Trophoblast cell (in vitro differentiated cells and primary cell): ENCODE data around the gene MLYCD.

Experiments used
- DNase-seq, 2 donors: peaks; one replicate each; pipeline ENCODE4 v3.0.0-alpha.2; 2016
- H2AFZ ChIP-seq: 2 replicates; pipeline ENCODE4 v1.6.1; 2013; ENCODE audit warnings: low read length, moderate library complexity, mild to moderate bottlenecking; ENCODE audit not compliant: insufficient read depth, poor library complexity
- H2AK5ac ChIP-seq: 2 replicates; pipeline ENCODE4 v1.6.1; 2013; ENCODE audit warnings: mild to moderate bottlenecking, low read length
- H2BK120ac ChIP-seq: 2 replicates; pipeline ENCODE4 v1.6.1; 2013; ENCODE audit warnings: low read length, mild to moderate bottlenecking, moderate library complexity; ENCODE audit not compliant: insufficient read depth, poor library complexity
- H2BK12ac ChIP-seq: 2 replicates; pipeline ENCODE4 v1.6.1; 2013; ENCODE audit warnings: mild to moderate bottlenecking, low read length, moderate library complexity
- H2BK5ac ChIP-seq: 2 replicates; pipeline ENCODE4 v1.6.1; 2013; ENCODE audit warnings: low read length, low read depth, moderate library complexity, mild to moderate bottlenecking; ENCODE audit not compliant: poor library complexity
- H3K14ac ChIP-seq: 2 replicates; pipeline ENCODE4 v1.6.1; 2013; ENCODE audit warnings: mild to moderate bottlenecking, low read length
- H3K18ac ChIP-seq: 2 replicates; pipeline ENCODE4 v1.6.1; 2013; ENCODE audit warnings: mild to moderate bottlenecking, low read length
- H3K23ac ChIP-seq: 2 replicates; pipeline ENCODE4 v1.6.1; 2013; ENCODE audit warnings: low read length
- H3K27ac ChIP-seq: 2 replicates; pipeline ENCODE4 v1.5.1; 2013; ENCODE audit warnings: low read depth, mild to moderate bottlenecking, inconsistent platforms, low read length, moderate library complexity
- H3K27me3 ChIP-seq: 2 replicates; pipeline ENCODE4 v1.6.1; 2013; ENCODE audit warnings: inconsistent platforms, mild to moderate bottlenecking, low read length, moderate library complexity; ENCODE audit not compliant: insufficient read depth
- H3K36me3 ChIP-seq, 2 experiments: 1 replicate in 1 of 2; 2 replicates in 1 of 2; pipeline ENCODE4 v1.6.1; 2013; ENCODE audit warnings: low read length in 2 of 2, mild to moderate bottlenecking in 2 of 2, moderate library complexity in 1 of 2; ENCODE audit not compliant: insufficient read depth in 2 of 2, control insufficient read depth in 1 of 2
- H3K4ac ChIP-seq: 2 replicates; pipeline ENCODE4 v1.6.1; 2013; ENCODE audit warnings: low read depth, mild to moderate bottlenecking, low read length, moderate library complexity
- H3K4me1 ChIP-seq, 2 experiments: 1 replicate in 1 of 2; 2 replicates in 1 of 2; pipeline ENCODE4 v1.6.1; 2013; ENCODE audit warnings: low read length in 2 of 2, mild to moderate bottlenecking in 2 of 2, moderate library complexity in 1 of 2; ENCODE audit not compliant: insufficient read depth in 2 of 2, control insufficient read depth in 1 of 2
- H3K4me2 ChIP-seq: 2 replicates; pipeline ENCODE4 v1.6.1; 2013; ENCODE audit warnings: inconsistent platforms, mild to moderate bottlenecking, low read length, moderate library complexity
- H3K4me3 ChIP-seq: 2 replicates; pipeline ENCODE4 v1.5.1; 2013; ENCODE audit warnings: mild to moderate bottlenecking, low read depth, low read length, inconsistent platforms
- H3K79me1 ChIP-seq: one replicate; pipeline ENCODE4 v1.6.1; 2013; ENCODE audit warnings: low read length
- H3K79me2 ChIP-seq: 2 replicates; pipeline ENCODE4 v1.6.1; 2013; ENCODE audit warnings: low read length, mild to moderate bottlenecking; ENCODE audit not compliant: control insufficient read depth, insufficient read depth, poor library complexity
- H3K9ac ChIP-seq: 2 replicates; pipeline ENCODE4 v1.6.1; 2013; ENCODE audit warnings: mild to moderate bottlenecking, low read length
- H3K9me3 ChIP-seq: 2 replicates; pipeline ENCODE4 v1.6.1; 2013; ENCODE audit warnings: low read depth, mild to moderate bottlenecking, control low read depth, inconsistent platforms, low read length; ENCODE audit not compliant: insufficient read depth
- H4K12ac ChIP-seq: 2 replicates; pipeline ENCODE4 v1.6.1; 2013; ENCODE audit warnings: low read depth, mild to moderate bottlenecking, low read length, moderate library complexity
- H4K8ac ChIP-seq: 2 replicates; pipeline ENCODE4 v1.6.1; 2013; ENCODE audit warnings: low read depth, mild to moderate bottlenecking, low read length, moderate library complexity
- H4K91ac ChIP-seq: one replicate; pipeline ENCODE4 v1.6.1; 2013; ENCODE audit warnings: low read depth, mild to moderate bottlenecking, low read length, moderate library complexity
- WGBS: extraction: QIAGEN DNeasy Blood & Tissue Kit; methylation state at CpG from one replicate; pipeline ENCODE4 v1.1.7; 2013; ENCODE audit warnings: missing lambda C conversion rate; ENCODE audit not compliant: insufficient read length, insufficient coverage; ENCODE audit errors: extremely low coverage; 5-methylcytosine and 5-hydroxymethylcytosine counted together

The MLYCD gene

GRCh38 chr16:83958846-83959565, 60.1 kb downstream of the MLYCD start:
- Histone ChIP-seq H3K4ac (no peak overlapping the region), H3K18ac (no peak overlapping the region), H3K4me1 (peaks cover 5 to 7% of the 10 kb centered on the region in 2 experiments), H4K91ac (no peak overlapping the region), H3K9ac (no peak overlapping the region), H3K36me3 (no peaks in the 10 kb centered on the region), H4K8ac (no peak overlapping the region), H3K9me3 (no peaks in the 10 kb centered on the region), H3K23ac (no peak overlapping the region), H2BK5ac (no peak overlapping the region), H3K79me1 (no peaks in the 10 kb centered on the region), H2BK120ac (no peak overlapping the region), H3K79me2 (no peaks in the 10 kb centered on the region), H3K14ac (no peak overlapping the region), H3K4me2 (no peak overlapping the region), H2BK12ac (no peak overlapping the region), H3K27me3 (no peaks in the 10 kb centered on the region), H3K27ac (no peak overlapping the region), H2AK5ac (no peak overlapping the region), H4K12ac (no peak overlapping the region), H3K4me3 (no peak overlapping the region), H2AFZ (no peak overlapping the region)
- peak; percentile 6 to 21 for DNase-seq
- WGBS: no CpG with 5 or more reads among the region's 21 CpGs

GRCh38 chr16:83959656-83960434, 60.9 kb downstream of the MLYCD start:
- Histone ChIP-seq H2BK12ac (no peak overlapping the region), H2BK5ac (no peak overlapping the region), H4K8ac (no peak overlapping the region), H3K9me3 (no peaks in the 10 kb centered on the region), H3K27me3 (no peaks in the 10 kb centered on the region), H2AK5ac (no peak overlapping the region), H2AFZ (no peak overlapping the region), H3K79me1 (no peaks in the 10 kb centered on the region), H3K18ac (no peak overlapping the region), H2BK120ac (no peak overlapping the region), H3K36me3 (no peaks in the 10 kb centered on the region), H3K79me2 (no peaks in the 10 kb centered on the region), H3K9ac (no peak overlapping the region), H3K23ac (no peak overlapping the region), H3K4me2 (no peak overlapping the region), H3K27ac (no peak overlapping the region), H3K4me3 (no peak overlapping the region), H3K4ac (no peak overlapping the region), H3K14ac (no peak overlapping the region), H4K91ac (no peak overlapping the region), H4K12ac (no peak overlapping the region), H3K4me1 (peaks cover 1% of the 10 kb centered on the region in 2 experiments)
- no peak for DNase-seq
- WGBS: no CpG with 5 or more reads among the region's 12 CpGs

- Histone ChIP-seq H3K9ac (no peak overlapping the region), H3K79me1 (no peaks in the 10 kb centered on the region), H3K14ac (no peak overlapping the region), H2AFZ (no peak overlapping the region), H3K23ac (no peak overlapping the region), H2BK120ac (no peak overlapping the region), H3K27ac (no peak overlapping the region), H2AK5ac (no peak overlapping the region), H3K4me3 (no peak overlapping the region), H3K27me3 (no peaks in the 10 kb centered on the region), H3K18ac (no peak overlapping the region), H3K4me1 (no peaks in the 10 kb centered on the region), H4K8ac (no peak overlapping the region), H4K12ac (no peak overlapping the region), H2BK12ac (no peak overlapping the region), H3K9me3 (no peaks in the 10 kb centered on the region), H3K4ac (no peak overlapping the region), H4K91ac (no peak overlapping the region), H3K4me2 (no peak overlapping the region), H3K36me3 (no peaks in the 10 kb centered on the region), H2BK5ac (no peak overlapping the region), H3K79me2 (no peaks in the 10 kb centered on the region)
- WGBS: no CpG with 5 or more reads among the region's 29 CpGs
- no peak for DNase-seq
Measured at GRCh38 chr16:83960521-83961249, 61.8 kb downstream of the MLYCD start.

- Histone ChIP-seq H3K9me3 (no peaks in the 10 kb centered on the region), H3K4me1 (no peaks in the 10 kb centered on the region), H3K36me3 (no peaks in the 10 kb centered on the region), H3K14ac (no peak overlapping the region), H2BK12ac (no peak overlapping the region), H2BK120ac (no peak overlapping the region), H4K12ac (no peak overlapping the region), H2AK5ac (no peak overlapping the region), H3K4me3 (no peak overlapping the region), H3K79me1 (no peaks in the 10 kb centered on the region), H3K18ac (no peak overlapping the region), H4K8ac (no peak overlapping the region), H3K4me2 (no peak overlapping the region), H3K9ac (no peak overlapping the region), H2BK5ac (no peak overlapping the region), H2AFZ (no peak overlapping the region), H3K27me3 (no peaks in the 10 kb centered on the region), H3K27ac (no peak overlapping the region), H3K23ac (no peak overlapping the region), H3K79me2 (no peaks in the 10 kb centered on the region), H3K4ac (no peak overlapping the region), H4K91ac (no peak overlapping the region)
- no peak for DNase-seq
- WGBS: no CpG with 5 or more reads among the region's 5 CpGs
Measured at GRCh38 chr16:83961591-83961990, 62.7 kb downstream of the MLYCD start.
